Kidney (tissue), 14 donors: Measurements from ENCODE around the gene SCLT1. TPM values are rescaled to one million over a fixed set of nuclear protein-coding genes. Genes with fewer than 3 reads are reported as not detected.

Experiments used
- DNase-seq, 5 donors: peaks; one replicate each; pipeline ENCODE4 v3.0.0-alpha.2; 2013 to 2020
- FAIRE-seq: peaks from 2 replicates; lab custom pipeline; 2012; peaks lifted over from hg19 to GRCh38; lab: Jason Lieb, UNC
- H3K27ac ChIP-seq, 2 donors: one replicate each; pipeline ENCODE4 v1.7.0; 2013; ENCODE audit warnings: low read depth in 2 of 2, low read length in 2 of 2, inconsistent platforms in 1 of 2
- H3K27me3 ChIP-seq: one replicate; pipeline ENCODE4 v1.7.1; 2013; ENCODE audit warnings: low read length, inconsistent platforms; ENCODE audit not compliant: control insufficient read depth, insufficient read depth
- H3K36me3 ChIP-seq, 3 donors: one replicate each; pipeline versions ENCODE4 v1.7.0 to v1.7.1; 2013; ENCODE audit warnings: low read length in 3 of 3, control low read depth in 1 of 3, inconsistent platforms in 1 of 3; ENCODE audit not compliant: insufficient read depth in 3 of 3, control insufficient read depth in 2 of 3
- H3K4me1 ChIP-seq, 3 donors: one replicate each; pipeline versions ENCODE4 v1.7.0 to v1.7.1; 2013; ENCODE audit warnings: low read length in 3 of 3, inconsistent platforms in 1 of 3, low read depth in 1 of 3; ENCODE audit not compliant: control insufficient read depth in 2 of 3, insufficient read depth in 2 of 3
- H3K4me3 ChIP-seq, 3 donors: one replicate each; pipeline versions ENCODE4 v1.7.0 to v1.8.1; 2013; ENCODE audit warnings: low read length in 3 of 3, control low read depth in 1 of 3, inconsistent platforms in 1 of 3
- H3K9ac ChIP-seq, 3 donors: one replicate each; pipeline versions ENCODE4 v1.7.0 to v1.7.1; 2013; ENCODE audit warnings: low read length in 3 of 3, control low read depth in 1 of 3, inconsistent platforms in 1 of 3
- H3K9me3 ChIP-seq, 3 donors: one replicate each; pipeline versions ENCODE4 v1.7.0 to v1.7.1; 2013; ENCODE audit warnings: low read length in 3 of 3, control low read depth in 1 of 3, inconsistent platforms in 1 of 3; ENCODE audit not compliant: control insufficient read depth in 2 of 3, insufficient read depth in 1 of 3
- CTCF ChIP-seq: IDR thresholded peaks from 3 replicates; pipeline ENCODE4 v1.5.1; 2012; ENCODE audit warnings: mild to moderate bottlenecking, moderate library complexity, borderline replicate concordance; ENCODE audit not compliant: insufficient read depth; ENCODE audit errors: extremely low read depth
- intact Hi-C: fragments of 100-400 bp; cut with DNase I; formaldehyde crosslinking; loops from one replicate; pipeline ENCODE4 v1.11.1; 2022
- polyA plus RNA-seq: library from polyadenylated mRNA; stranded (reverse); fragments of 350-450 nt; fragmentation: Illumina TruSeq; extraction: RNeasy Lipid Tissue Mini Kit (QIAGEN cat#74804); gene quantifications from one replicate; pipeline ENCODE4 v1.2.3, GENCODE V29; 2014; ENCODE audit warnings: low read depth, low replicate concordance; ENCODE audit not compliant: insufficient read depth
- total RNA-seq: library from RNA; stranded (reverse); fragmentation: NEBNext Ultra II Directional; extraction: Animal tissue kit (Norgen Biotek cat#: 25700); gene quantifications from one replicate; pipeline ENCODE4 v1.2.1, GENCODE V29; 2021
- donor health status: control.
- donor health status: control.
- donor health status: control.
- donor health status: control.
- donor health status: control.
- donor health status: DM: yes; HTN: yes; CAD: no.
- donor health status: Normal renal cell carcinoma (clear cell type).

The SCLT1 gene
- total and polyA plus RNA-seq, 2 donors from 2014 or later: 3.0 to 16.0 TPM

GRCh38 chr4:128955751-128956150, 137.6 kb downstream of the SCLT1 start:
- intact Hi-C loops: no loop called here
- Histone ChIP-seq H3K4me3 (no peak overlapping the region), H3K27ac (no peak overlapping the region), H3K36me3 (no peaks in the 10 kb centered on the region), H3K9me3 (no peaks in the 10 kb centered on the region), H3K27me3 (no peaks in the 10 kb centered on the region), H3K4me1 (no peaks in the 10 kb centered on the region), H3K9ac (no peak overlapping the region)
- TF ChIP-seq CTCF: no peak
- DNase-seq: no peak
- FAIRE-seq: no peak

GRCh38 chr4:128954941-128955340, 138.4 kb downstream of the SCLT1 start:
- no peak for TF ChIP-seq CTCF
- Histone ChIP-seq H3K27ac (no peak overlapping the region), H3K36me3 (no peaks in the 10 kb centered on the region), H3K27me3 (no peaks in the 10 kb centered on the region), H3K9ac (no peak overlapping the region), H3K4me3 (no peak overlapping the region), H3K4me1 (no peaks in the 10 kb centered on the region), H3K9me3 (no peaks in the 10 kb centered on the region)
- DNase-seq: no peak
- FAIRE-seq: no peak
- intact Hi-C loops: no loop called here

GRCh38 chr4:128951316-128951715, 142.0 kb downstream of the SCLT1 start:
- DNase-seq: no peak
- no peak for FAIRE-seq

More at GRCh38 chr4:128951316-128951715, 142.0 kb downstream of the SCLT1 start:
- TF ChIP-seq CTCF: no peak
- H3K4me3 ChIP-seq: no peak overlapping the region
- H3K27me3 ChIP-seq: no peaks in the 10 kb centered on the region
- no peaks in the 10 kb centered on the region for H3K4me1 ChIP-seq
- H3K36me3 ChIP-seq: no peaks in the 10 kb centered on the region
- intact Hi-C loops: no loop called here
- no peak overlapping the region for H3K9ac ChIP-seq
- no peak overlapping the region for H3K27ac ChIP-seq
- H3K9me3 ChIP-seq: no peaks in the 10 kb centered on the region
